ENCODE data around the gene AOPEP.

The AOPEP gene

DNA sequence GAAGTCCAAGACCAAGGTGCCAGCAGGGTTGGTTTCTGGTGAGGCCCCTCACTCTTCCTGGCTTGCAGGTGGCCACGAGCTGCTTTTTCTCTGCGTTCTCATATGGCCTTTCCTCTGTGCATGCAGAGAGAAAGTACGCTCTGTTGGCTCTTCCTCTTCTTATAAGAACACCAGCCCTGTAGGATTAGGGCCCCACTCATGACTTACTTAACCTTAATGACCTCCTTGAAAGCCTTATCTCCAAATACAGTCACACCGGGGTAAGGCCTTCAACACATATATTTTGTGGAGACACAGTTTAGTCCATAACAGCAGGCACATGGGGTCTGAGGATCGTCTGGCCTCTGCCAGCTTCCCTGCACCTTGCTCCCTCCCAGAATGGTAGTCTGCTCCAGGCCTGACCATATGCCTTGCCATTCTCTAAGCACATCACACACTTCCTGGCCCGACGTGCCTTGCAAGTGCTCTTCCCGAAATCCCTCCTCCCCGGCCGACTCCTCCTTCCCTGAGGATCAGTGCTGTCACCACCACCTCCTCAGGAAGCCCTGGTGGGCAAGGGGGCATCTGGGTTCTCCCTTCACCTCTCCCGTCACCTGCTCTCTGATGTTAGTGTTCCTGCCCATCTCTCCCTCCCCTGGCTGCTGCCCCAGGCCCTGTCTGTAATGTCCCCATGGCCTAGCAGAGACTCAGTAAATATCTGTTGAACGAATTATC, 200.7 kb downstream of the AOPEP start:
- Histone ChIP-seq H3K36me3 (ENCODE audit: control insufficient read depth in 2 of 2, insufficient read depth in 1 of 2, low read length in 2 of 2) (no peaks in the 10 kb centered on the region), H3K27ac (ENCODE audit: extremely low read depth, low read depth, low read length) (no peak overlapping the region), H3K9me3 (ENCODE audit: control insufficient read depth, insufficient read depth, low read depth, low read length) (no peaks in the 10 kb centered on the region), H3K4me1 (ENCODE audit: control insufficient read depth, insufficient read depth, low read length) (no peaks in the 10 kb centered on the region), H3K4me3 (ENCODE audit: low read depth, low read length) (no peak overlapping the region)
- POLR2A ChIA-PET = no interaction called here
- TF ChIP-seq IKZF3 (tag by site-specific recombination; IDR thresholded peaks at IDR 0.05) (no peak), ZNF548 (tag by site-specific recombination; IDR thresholded peaks at IDR 0.05) (peak; percentile 80; the same call in 1 of the 2 replicates)
- CTCF ChIA-PET = no interaction called here

DNA sequence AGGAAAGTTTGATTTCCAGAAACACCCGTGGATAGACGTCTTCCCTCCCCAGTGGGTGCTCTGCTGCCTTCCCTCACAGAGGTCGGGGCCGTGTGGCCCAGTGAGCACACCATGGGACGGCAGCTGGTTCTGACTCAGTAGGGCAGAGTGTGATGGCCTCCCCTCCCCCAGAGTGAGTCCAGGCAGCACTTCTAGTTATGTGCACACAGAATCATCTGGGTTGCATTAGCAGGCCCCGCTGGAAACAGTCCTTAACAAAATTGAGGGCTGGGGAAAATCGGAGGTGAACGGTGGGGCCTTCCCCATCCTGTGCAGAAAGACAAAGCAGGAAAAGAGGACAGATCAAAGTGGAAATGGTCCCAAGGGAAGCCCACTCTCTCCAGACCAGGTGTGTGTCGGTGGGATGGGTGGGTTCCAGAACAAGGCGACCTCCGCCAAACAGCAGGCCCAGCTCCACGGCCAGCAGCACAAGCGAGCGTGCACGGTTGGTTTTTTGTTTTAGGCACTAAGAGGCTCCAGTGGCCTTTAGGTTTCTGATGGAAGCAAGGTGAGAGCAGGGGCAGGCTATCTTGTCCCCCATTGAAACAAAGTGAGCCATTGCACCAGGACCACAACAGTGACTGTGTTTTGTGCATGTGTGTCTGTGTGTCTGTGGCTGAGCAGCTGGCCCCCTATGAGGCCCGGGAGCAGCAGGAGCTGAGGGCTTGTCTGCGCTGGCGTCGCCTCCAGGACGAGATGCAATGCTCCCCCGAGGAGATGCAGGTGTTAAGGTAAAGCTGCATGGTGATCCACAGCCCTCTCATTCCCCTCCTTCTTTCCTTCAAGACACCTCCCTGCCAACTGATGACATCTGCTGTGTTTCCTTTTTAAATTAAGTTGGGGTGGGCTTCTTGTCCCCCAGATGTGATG, 201.5 kb downstream of the AOPEP start:
- CTCF ChIA-PET = no interaction called here
- Histone ChIP-seq H3K9me3 (ENCODE audit: control insufficient read depth, insufficient read depth, low read depth, low read length) (no peaks in the 10 kb centered on the region), H3K36me3 (ENCODE audit: control insufficient read depth in 2 of 2, insufficient read depth in 1 of 2, low read length in 2 of 2) (no peaks in the 10 kb centered on the region), H3K27ac (ENCODE audit: extremely low read depth, low read depth, low read length) (no peak overlapping the region), H3K4me3 (ENCODE audit: low read depth, low read length) (no peak overlapping the region), H3K4me1 (ENCODE audit: control insufficient read depth, insufficient read depth, low read length) (no peaks in the 10 kb centered on the region)
- TF ChIP-seq PBX3 (CRISPR knock-in tag; IDR thresholded peaks at IDR 0.05) (no peak), ZNF266 (tag by site-specific recombination; IDR thresholded peaks at IDR 0.05; ENCODE audit: low read depth) (no peak), KLF7 (tag by site-specific recombination; IDR thresholded peaks at IDR 0.05; ENCODE audit: borderline replicate concordance) (no peak), ZNF529 (tag by site-specific recombination; IDR thresholded peaks at IDR 0.05; ENCODE audit: insufficient replicate concordance) (no peak), INSM2 (tag by site-specific recombination; IDR thresholded peaks at IDR 0.05) (no peak), GLIS1 (tag by site-specific recombination; IDR thresholded peaks at IDR 0.05) (no peak), OVOL3 (tag by site-specific recombination; IDR thresholded peaks at IDR 0.05) (no peak), ZNF138 (tag by site-specific recombination; IDR thresholded peaks at IDR 0.05; ENCODE audit: borderline replicate concordance) (no peak), ZNF121 (tag by site-specific recombination; IDR thresholded peaks at IDR 0.05) (no peak), ZBTB20 (tag by site-specific recombination; IDR thresholded peaks at IDR 0.05) (no peak), ZBTB17 (tag by site-specific recombination; IDR thresholded peaks at IDR 0.05) (no peak), ZNF433 (tag by site-specific recombination; IDR thresholded peaks at IDR 0.05; ENCODE audit: low read depth) (no peak)
- TF ChIP-seq, protein P1, sequence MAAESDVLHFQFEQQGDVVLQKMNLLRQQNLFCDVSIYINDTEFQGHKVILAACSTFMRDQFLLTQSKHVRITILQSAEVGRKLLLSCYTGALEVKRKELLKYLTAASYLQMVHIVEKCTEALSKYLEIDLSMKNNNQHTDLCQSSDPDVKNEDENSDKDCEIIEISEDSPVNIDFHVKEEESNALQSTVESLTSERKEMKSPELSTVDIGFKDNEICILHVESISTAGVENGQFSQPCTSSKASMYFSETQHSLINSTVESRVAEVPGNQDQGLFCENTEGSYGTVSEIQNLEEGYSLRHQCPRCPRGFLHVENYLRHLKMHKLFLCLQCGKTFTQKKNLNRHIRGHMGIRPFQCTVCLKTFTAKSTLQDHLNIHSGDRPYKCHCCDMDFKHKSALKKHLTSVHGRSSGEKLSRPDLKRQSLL (tag by site-specific recombination; IDR thresholded peaks at IDR 0.05) = no peak
- POLR2A ChIA-PET = no interaction called here

DNA sequence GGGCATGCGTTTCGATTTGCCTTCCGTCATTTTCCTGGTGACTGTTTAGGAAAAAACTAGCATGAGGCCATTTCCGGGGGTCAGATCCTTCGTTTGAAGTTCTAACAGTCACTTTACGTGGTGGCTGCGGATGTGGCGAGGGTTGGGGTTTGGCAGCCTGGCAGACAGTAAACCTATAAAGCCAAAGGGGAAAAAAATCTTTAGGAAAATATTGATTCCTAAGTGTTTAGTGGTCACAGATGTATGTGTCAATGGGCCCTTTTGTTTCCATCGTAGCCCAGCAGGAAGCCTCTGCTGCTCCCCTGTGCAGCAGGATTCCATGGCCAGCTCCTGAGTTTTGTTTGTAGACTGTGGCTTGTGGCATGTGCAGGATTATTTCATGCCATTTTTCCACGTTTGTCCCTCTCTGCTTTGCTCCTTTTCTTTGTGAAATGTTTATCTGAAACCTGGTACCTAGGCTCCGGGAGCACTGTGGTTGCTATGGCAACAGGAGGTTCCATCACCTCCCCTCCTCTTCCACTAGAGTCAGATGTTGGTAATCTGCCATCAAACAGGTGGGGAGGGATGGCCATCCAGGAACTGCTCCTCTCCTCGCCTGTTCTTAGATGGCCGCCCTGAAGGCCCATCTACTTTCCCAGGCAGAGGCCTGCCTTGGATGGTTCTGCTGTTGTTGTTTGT, 202.3 kb downstream of the AOPEP start:
- H3K4me1 ChIP-seq (ENCODE audit: control insufficient read depth, insufficient read depth, low read length) = no peaks in the 10 kb centered on the region
- no peak overlapping the region for H3K4me3 ChIP-seq (ENCODE audit: low read depth, low read length)
- ChIA-PET POLR2A (no interaction called here), CTCF (no interaction called here)
- H3K9me3 ChIP-seq (ENCODE audit: control insufficient read depth, insufficient read depth, low read depth, low read length) = no peaks in the 10 kb centered on the region
- TF ChIP-seq ZNF768 (tag by site-specific recombination; IDR thresholded peaks at IDR 0.05) (no peak), ZNF654 (tag by site-specific recombination; IDR thresholded peaks at IDR 0.05; ENCODE audit: low read depth) (no peak), ZNF341 (tag by site-specific recombination; IDR thresholded peaks at IDR 0.05; ENCODE audit: low read depth) (peak; percentile 65)
- H3K27ac ChIP-seq (ENCODE audit: extremely low read depth, low read depth, low read length) = no peak overlapping the region
- H3K36me3 ChIP-seq (ENCODE audit: control insufficient read depth in 2 of 2, insufficient read depth in 1 of 2, low read length in 2 of 2) = no peaks in the 10 kb centered on the region

Measured in HEK293 (cell line).